ENCODE results near the gene FETUB.

Gene FETUB

GRCh38 chr3:186636536-186636935 lies 3.7 kb upstream of the FETUB start:
- no peak for DNase-seq (ENCODE audit: low read depth)

GRCh38 chr3:186637686-186638085 lies 2.5 kb upstream of the FETUB start:
- DNase-seq (ENCODE audit: low read depth), result no peak

- DNase-seq (ENCODE audit: low read depth), result no peak
Measured at GRCh38 chr3:186638259-186638658, 1.9 kb upstream of the FETUB start.

GRCh38 chr3:186640473-186640818 lies 247 bp downstream of the FETUB start:
- peak; percentile 9 for DNase-seq (ENCODE audit: low read depth)

GRCh38 chr3:186640929-186641328 lies 730 bp downstream of the FETUB start:
- no peak for DNase-seq (ENCODE audit: low read depth)

- no peak for DNase-seq (ENCODE audit: low read depth)
Measured at GRCh38 chr3:186642014-186642413, 1.8 kb downstream of the FETUB start.

GRCh38 chr3:186643493-186643892 lies 3.3 kb downstream of the FETUB start:
- no peak for DNase-seq (ENCODE audit: low read depth)

- no peak for DNase-seq (ENCODE audit: low read depth)
Measured at GRCh38 chr3:186644683-186645082, 4.5 kb downstream of the FETUB start.

GRCh38 chr3:186646106-186646505 lies 5.9 kb downstream of the FETUB start:
- DNase-seq (ENCODE audit: low read depth), result no peak

- no peak for DNase-seq (ENCODE audit: low read depth)
Measured at GRCh38 chr3:186646841-186647240, 6.6 kb downstream of the FETUB start.

- no peak for DNase-seq (ENCODE audit: low read depth)
Measured at GRCh38 chr3:186648851-186649250, 8.7 kb downstream of the FETUB start.

GRCh38 chr3:186651678-186652215 lies 11.5 kb downstream of the FETUB start:
- no peak for DNase-seq (ENCODE audit: low read depth)

GRCh38 chr3:186653080-186653707 lies 13.0 kb downstream of the FETUB start:
- no peak for DNase-seq (ENCODE audit: low read depth)

GRCh38 chr3:186653984-186654383 lies 13.8 kb downstream of the FETUB start:
- DNase-seq (ENCODE audit: low read depth), result no peak

- DNase-seq (ENCODE audit: low read depth), result no peak
Measured at GRCh38 chr3:186663361-186664118, 23.3 kb downstream of the FETUB start.

- no peak for DNase-seq (ENCODE audit: low read depth)
Measured at GRCh38 chr3:186664119-186664495, 23.9 kb downstream of the FETUB start.

- DNase-seq (ENCODE audit: low read depth), result no peak
Measured at GRCh38 chr3:186664506-186664905, 24.3 kb downstream of the FETUB start.

GRCh38 chr3:186665625-186666188 lies 25.5 kb downstream of the FETUB start, which contains the start of gene HRG:
Gene HRG, plus strand, starts transcription at chr3:186666014. Its CDS starts 18 bp downstream, at chr3:186666032.
- no peak for DNase-seq (ENCODE audit: low read depth)

- no peak for DNase-seq (ENCODE audit: low read depth)
Measured at GRCh38 chr3:186668426-186668825, 28.2 kb downstream of the FETUB start.

- DNase-seq (ENCODE audit: low read depth), result no peak
Measured at GRCh38 chr3:186669378-186670084, 29.3 kb downstream of the FETUB start.

- no peak for DNase-seq (ENCODE audit: low read depth)
Measured at GRCh38 chr3:186670155-186670554, 30.0 kb downstream of the FETUB start.

- DNase-seq (ENCODE audit: low read depth), result no peak
Measured at GRCh38 chr3:186671051-186671450, 30.9 kb downstream of the FETUB start.

- DNase-seq (ENCODE audit: low read depth), result no peak
Measured at GRCh38 chr3:186678604-186679003, 38.4 kb downstream of the FETUB start.

Data from GM04503 (cell line).